GM18526 (cell line): Measurements from ENCODE around the gene AVEN.

Source experiments
- POLR2A ChIP-seq: IDR thresholded peaks from 3 replicates; pipeline ENCODE4 v1.6.1; 2011; ENCODE audit not compliant: insufficient read length; ENCODE audit errors: extremely low read depth

AVEN gene

GRCh38 chr15:34012461-34013028, 26.5 kb downstream of the AVEN start:
- no peak for TF ChIP-seq POLR2A

GRCh38 chr15:34011481-34011880, 27.5 kb downstream of the AVEN start:
- no peak for TF ChIP-seq POLR2A

- TF ChIP-seq POLR2A: no peak
These were observed 28.1 kb downstream of the AVEN start for GRCh38 chr15:34010921-34011320.

GRCh38 chr15:34009656-34010055, 29.3 kb downstream of the AVEN start:
- TF ChIP-seq POLR2A: no peak

GRCh38 chr15:34006381-34006780, 32.6 kb downstream of the AVEN start:
- no peak for TF ChIP-seq POLR2A

GRCh38 chr15:34001536-34001935, 37.5 kb downstream of the AVEN start:
- TF ChIP-seq POLR2A: no peak

GRCh38 chr15:33994005-33994615, 44.9 kb downstream of the AVEN start:
- TF ChIP-seq POLR2A: no peak

- no peak for TF ChIP-seq POLR2A
These were observed 50.6 kb downstream of the AVEN start for GRCh38 chr15:33988384-33988783.

- TF ChIP-seq POLR2A: no peak
These were observed 51.6 kb downstream of the AVEN start for GRCh38 chr15:33987444-33987843.

GRCh38 chr15:33985751-33986150, 53.3 kb downstream of the AVEN start:
- no peak for TF ChIP-seq POLR2A

- no peak for TF ChIP-seq POLR2A
These were observed 53.7 kb downstream of the AVEN start for GRCh38 chr15:33985287-33985686.

GRCh38 chr15:33982516-33982915, 56.5 kb downstream of the AVEN start:
- TF ChIP-seq POLR2A: no peak

- no peak for TF ChIP-seq POLR2A
These were observed 58.8 kb downstream of the AVEN start for GRCh38 chr15:33980159-33980558.

GRCh38 chr15:33975022-33975565, 63.9 kb downstream of the AVEN start:
- no peak for TF ChIP-seq POLR2A

GRCh38 chr15:33971811-33972210, 67.2 kb downstream of the AVEN start:
- TF ChIP-seq POLR2A: no peak

- TF ChIP-seq POLR2A: no peak
These were observed 70.2 kb downstream of the AVEN start for GRCh38 chr15:33968821-33969220.

- no peak for TF ChIP-seq POLR2A
These were observed 70.8 kb downstream of the AVEN start, which contains the start of gene CHRM5 for GRCh38 chr15:33968224-33968623. Gene CHRM5, plus strand, starts transcription at chr15:33968497. Its CDS starts 94,221 bp downstream, at chr15:34062718.
